ENCODE measurements around the gene FBLN1.

Gene FBLN1

GRCh38 chr22:45565973-45566372, 63.3 kb downstream of the FBLN1 start:
- DNase-seq (ENCODE audit: low read depth in 2 of 2), result no peak

GRCh38 chr22:45568213-45568612, 65.5 kb downstream of the FBLN1 start:
- DNase-seq (ENCODE audit: low read depth in 2 of 2), result no peak

GRCh38 chr22:45571089-45571488, 68.4 kb downstream of the FBLN1 start:
- DNase-seq (ENCODE audit: low read depth in 2 of 2), result no peak

DNA sequence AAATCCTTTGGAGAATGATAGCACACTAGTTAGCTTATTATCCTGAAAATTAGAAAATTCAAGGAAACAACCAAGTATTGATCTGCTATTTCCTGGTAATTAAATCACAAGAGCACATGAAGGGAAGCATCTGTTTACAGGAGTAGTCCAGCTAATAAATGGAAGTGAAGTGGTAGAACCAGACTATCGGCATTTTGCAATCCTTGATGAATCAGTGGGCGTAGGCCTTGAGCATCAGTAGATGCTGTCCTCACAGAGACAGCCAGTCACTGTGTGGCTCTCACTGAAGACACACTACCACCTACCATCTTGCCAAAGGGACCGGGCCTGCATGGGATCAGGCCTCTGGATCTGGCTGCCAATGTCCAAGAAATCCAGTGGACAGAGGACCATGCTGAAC, 69.8 kb downstream of the FBLN1 start:
- no peak for DNase-seq (ENCODE audit: low read depth in 2 of 2)

DNA sequence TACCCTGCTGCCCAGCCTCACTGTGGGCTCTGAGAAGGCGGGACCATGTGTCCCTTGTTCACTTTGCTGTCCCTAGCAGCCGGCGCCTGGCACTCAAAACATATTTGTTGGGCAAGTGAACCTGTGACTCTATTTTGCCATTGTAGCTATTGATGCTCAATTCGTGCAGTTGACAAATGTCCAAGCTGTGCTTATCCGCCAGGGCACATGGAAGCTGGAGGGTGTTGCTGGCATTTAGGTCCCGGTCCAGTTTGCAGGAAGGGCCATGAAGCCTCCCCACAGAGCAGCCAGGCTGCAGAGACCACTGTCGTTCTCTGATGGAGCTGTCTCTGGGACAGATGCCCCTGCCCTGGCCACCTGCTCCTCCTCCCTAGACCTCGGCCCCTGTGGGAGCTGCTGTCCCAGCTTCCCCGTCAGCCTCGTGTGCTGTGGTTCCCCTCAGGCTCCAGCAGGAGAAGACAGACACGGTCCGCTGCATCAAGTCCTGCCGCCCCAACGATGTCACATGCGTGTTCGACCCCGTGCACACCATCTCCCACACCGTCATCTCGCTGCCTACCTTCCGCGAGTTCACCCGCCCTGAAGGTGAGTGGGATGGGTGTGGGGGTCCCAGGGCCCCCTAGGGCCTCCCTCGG, 71.5 kb downstream of the FBLN1 start:
- DNase-seq (ENCODE audit: low read depth in 2 of 2), result no peak

DNA sequence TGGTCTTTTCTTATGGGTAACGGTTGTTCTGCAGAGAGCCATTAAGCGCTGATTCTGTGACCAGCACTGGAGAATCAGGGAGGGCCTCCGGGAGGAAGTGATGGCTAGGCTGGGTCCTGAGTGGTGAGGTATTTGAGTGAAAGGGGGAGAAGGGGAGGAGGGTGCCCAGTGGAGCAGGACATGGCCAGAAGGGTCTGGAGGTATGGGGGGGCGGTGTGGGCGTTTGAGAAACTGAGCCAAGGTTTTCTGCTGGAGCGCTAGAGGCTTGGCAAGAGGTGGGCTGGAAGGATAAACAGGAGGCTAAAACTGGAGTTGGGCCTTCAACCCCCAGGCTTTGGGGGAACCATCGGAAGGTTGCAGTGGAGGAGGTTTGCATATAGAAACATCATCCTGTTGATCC, 72.5 kb downstream of the FBLN1 start:
- DNase-seq (ENCODE audit: low read depth in 2 of 2), result no peak

DNA sequence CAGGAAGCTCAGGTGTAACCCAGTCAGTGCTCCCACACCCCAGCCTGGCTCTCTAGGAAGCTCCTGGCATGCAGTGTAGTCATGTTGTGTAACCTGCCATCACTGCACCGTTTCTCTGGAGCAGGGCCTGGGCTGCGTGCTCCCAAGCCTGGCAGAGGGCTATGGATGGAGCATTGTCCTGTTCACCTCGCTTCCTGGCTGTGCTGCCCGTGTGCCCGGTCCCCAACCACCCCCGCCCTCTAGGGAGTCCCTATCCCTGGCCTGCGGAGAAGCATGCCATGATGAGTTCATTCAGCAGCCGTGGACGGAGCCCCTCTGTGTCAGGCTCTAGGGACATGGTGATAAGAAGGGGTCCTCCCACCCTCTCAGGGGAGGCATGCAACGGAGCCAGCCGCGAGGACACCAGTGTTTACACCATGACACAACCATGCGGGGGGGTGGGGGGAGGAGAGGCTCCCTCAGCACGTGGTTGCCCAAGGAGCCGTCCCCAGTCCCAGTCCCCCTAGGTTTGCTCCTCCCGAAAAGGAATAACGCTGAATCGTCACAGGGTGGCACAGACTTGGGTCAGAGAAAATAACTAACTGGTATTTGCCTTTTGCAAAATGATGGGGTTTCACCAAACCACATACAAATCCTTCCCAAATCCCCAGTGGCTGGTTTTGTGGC, 73.1 kb downstream of the FBLN1 start:
- no peak for DNase-seq (ENCODE audit: low read depth in 2 of 2)

GRCh38 chr22:45576273-45576625, 73.6 kb downstream of the FBLN1 start:
- DNase-seq (ENCODE audit: low read depth in 2 of 2), result no peak

DNA sequence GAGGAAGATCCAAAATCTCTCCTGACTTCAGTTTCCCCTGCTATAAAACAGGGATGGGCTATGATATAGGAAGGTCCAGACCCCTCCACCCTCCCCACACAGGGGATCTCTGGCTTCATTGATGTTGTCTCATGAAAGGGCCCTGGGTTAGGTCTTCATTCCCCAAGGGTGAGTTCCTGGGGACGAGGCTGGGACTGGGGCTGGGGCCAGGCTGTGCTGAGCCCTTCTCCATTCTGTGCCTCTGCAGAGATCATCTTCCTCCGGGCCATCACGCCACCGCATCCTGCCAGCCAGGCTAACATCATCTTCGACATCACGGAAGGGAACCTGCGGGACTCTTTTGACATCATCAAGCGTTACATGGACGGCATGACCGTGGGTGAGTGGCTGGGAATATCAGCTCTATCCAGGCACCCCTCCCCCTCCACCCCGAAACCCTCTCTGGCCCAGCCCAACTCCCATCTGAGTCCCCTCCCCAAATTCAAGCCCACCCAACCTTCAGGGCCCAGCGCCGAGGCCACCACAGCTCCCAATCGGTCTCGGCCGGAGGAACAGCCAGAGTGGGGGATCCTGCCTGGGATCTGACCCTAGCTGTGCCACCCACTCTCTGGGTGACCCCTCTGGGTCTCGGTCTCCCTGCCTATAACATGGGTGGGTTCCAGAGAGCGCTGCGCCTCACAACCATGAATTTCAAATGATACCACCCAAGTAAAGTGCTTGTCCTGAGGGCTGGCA, 74.2 kb downstream of the FBLN1 start:
- no peak for DNase-seq (ENCODE audit: low read depth in 2 of 2)

DNA sequence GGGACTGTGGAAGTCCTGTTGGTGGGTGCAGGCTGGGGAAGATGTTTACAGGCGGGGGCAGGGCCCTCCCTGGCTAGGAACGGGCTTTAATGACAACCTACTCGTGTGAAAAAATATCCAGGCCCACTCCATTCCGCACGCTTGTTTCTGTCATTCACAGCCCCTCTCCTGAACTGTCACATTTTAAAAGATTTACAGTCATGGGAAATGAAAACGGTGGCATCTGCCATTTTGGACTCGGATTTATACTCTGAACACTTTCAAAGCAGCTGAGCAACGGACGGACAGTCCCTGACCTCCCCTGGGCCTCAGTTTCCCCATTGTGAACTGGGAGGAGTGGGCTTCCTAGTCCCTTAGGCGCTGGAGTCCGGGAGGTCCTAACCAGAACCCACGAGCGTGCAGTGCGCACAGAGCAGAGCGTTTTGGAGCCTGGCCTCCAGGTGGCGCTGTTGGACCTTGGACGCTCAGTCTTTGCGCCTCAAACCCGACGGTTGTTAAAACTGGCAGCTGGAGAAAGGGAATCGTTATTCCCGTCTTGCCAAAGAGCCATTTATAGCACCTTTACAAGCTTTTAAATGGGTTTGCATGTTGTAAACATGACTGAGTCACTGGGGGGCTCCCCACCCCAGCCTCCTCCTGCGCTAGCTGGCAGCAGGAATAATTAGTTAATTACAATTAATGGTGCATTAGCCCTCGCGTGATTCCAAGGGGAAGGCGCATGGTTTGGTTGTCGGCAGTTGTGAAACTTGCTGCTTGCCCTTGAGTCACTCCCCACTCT, 75.3 kb downstream of the FBLN1 start:
- DNase-seq (ENCODE audit: low read depth in 2 of 2), result peak; percentile 45 to 49

DNA sequence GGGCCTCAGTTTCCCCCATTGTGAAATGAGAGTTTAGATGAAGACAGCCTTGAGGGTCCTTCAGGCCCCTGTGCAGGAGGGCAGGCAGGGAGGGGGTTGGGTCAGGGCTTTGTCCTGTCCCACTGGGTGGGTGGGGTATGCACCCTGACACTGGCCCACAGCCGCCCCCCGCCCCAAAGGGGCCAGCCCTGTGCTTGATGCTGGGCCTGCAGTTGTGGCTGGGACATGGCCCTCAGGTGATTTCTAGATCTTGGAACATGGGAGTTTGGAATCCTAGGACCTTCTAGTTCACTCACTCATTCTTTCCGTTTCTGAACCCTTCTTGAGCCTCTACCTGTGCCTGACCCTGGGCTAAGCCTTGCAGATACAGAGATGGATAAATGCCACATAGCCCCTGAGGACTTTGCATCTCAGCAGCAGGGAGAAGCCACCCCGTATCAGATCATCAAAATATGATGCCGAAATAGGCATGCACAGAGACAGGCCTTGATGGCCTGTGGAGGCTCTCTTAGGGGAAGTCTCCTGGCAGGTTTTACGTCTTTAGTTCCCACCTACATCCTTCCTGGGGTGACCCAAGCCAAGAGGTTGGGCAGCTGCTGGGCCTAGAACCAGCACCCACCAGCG, 76.0 kb downstream of the FBLN1 start:
- no peak for DNase-seq (ENCODE audit: low read depth in 2 of 2)

- DNase-seq (ENCODE audit: low read depth in 2 of 2), result no peak
Measured at GRCh38 chr22:45579306-45579705, 76.6 kb downstream of the FBLN1 start.

GRCh38 chr22:45579806-45580725, 77.4 kb downstream of the FBLN1 start:
- DNase-seq (ENCODE audit: low read depth in 2 of 2), result no peak

- no peak for DNase-seq (ENCODE audit: low read depth in 2 of 2)
Measured at GRCh38 chr22:45580726-45581381, 78.2 kb downstream of the FBLN1 start.

DNA sequence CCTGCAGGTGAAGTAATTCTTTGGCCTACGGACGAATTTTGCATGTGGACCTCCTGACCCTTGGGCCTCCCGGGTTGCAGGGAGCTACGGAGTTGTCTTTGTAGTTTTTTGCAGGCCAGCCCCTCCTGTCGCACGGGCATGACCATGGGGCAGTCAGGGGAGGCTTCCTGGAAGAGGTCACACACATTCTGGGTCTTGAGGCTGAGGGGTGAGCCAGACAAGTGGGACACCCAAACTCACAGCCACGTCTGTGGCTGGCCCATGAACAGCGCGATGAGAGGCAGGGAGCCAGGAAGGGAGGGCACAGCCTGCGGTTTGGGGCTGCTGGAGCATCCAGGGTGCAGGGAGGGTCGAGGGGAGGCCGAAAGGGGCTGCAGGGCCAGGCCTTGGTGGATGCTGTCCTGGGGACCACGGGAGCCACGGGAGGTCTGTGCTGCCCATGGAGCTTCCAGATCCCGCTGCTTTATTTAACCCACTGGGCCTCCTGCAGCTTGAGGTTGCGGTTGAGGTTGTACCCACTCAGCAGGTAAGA, 78.9 kb downstream of the FBLN1 start:
- no peak for DNase-seq (ENCODE audit: low read depth in 2 of 2)

- DNase-seq (ENCODE audit: low read depth in 2 of 2), result no peak
Measured at GRCh38 chr22:45582236-45582954, 79.7 kb downstream of the FBLN1 start.

DNA sequence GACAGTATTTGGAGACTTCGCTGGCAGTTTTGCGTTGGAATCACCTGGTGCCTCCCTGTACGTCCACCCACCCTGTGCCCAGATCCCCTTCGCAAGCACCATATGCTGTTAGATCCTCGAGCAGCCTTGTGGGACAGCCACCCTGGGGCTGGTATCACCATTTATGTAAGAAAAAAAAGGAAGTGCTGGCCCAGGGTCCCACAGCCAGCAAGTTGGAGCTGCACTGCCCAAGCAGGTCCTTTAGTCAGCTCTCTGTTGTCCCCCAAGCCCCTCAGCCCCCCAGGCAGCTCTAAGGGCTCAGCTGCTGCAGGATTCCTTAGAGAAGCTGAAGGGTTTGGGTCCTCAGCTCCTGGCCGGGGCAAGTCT, 80.3 kb downstream of the FBLN1 start:
- no peak for DNase-seq (ENCODE audit: low read depth in 2 of 2)

DNA sequence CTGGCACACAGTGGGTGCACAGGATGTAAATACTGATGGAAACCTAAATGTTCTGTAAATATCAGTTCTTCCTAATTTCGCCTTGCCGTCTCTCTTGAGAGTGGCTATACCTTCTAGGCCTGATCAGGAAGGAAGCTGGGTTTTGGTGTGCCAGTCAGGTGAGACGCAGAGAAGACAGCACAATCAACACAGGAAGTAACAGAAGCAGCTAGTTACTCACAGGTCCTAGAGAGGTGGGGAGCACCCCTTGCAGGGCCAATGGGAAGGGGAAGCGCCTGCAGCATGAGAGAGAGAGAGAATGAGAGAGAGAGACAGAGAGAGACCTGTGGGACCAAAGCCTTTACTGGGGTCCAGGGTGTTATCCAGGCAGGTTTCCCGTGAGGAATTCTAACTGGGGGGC, 80.8 kb downstream of the FBLN1 start:
- DNase-seq (ENCODE audit: low read depth in 2 of 2), result no peak

- DNase-seq (ENCODE audit: low read depth in 2 of 2), result no peak
Measured at GRCh38 chr22:45584121-45584570, 81.5 kb downstream of the FBLN1 start.
